ENCODE results near the gene PPP2R1B.

Gene PPP2R1B

GRCh38 chr11:111734954-111735261 is 31.3 kb downstream of the PPP2R1B start:
- no peak overlapping the region for H3K4me3 ChIP-seq (replicated peaks; ENCODE audit: low read depth, low read length)
- DNase-seq (ENCODE audit: extremely low read depth, low read depth), result no peak
- TF ChIP-seq CTCF (IDR thresholded peaks at IDR 0.05; ENCODE audit: low read depth, low read length, missing control alignments), result no peak

GRCh38 chr11:111734101-111734953 is 31.9 kb downstream of the PPP2R1B start:
- no peak for TF ChIP-seq CTCF (IDR thresholded peaks at IDR 0.05; ENCODE audit: low read depth, low read length, missing control alignments)
- H3K4me3 ChIP-seq (replicated peaks; ENCODE audit: low read depth, low read length), result no peak overlapping the region
- DNase-seq (ENCODE audit: extremely low read depth, low read depth), result no peak

- TF ChIP-seq CTCF (IDR thresholded peaks at IDR 0.05; ENCODE audit: low read depth, low read length, missing control alignments), result no peak
- H3K4me3 ChIP-seq (replicated peaks; ENCODE audit: low read depth, low read length), result no peak overlapping the region
- no peak for DNase-seq (ENCODE audit: extremely low read depth, low read depth)
Measured at GRCh38 chr11:111733611-111734088, 32.5 kb downstream of the PPP2R1B start.

- no peak overlapping the region for H3K4me3 ChIP-seq (replicated peaks; ENCODE audit: low read depth, low read length)
- no peak for TF ChIP-seq CTCF (IDR thresholded peaks at IDR 0.05; ENCODE audit: low read depth, low read length, missing control alignments)
- no peak for DNase-seq (ENCODE audit: extremely low read depth, low read depth)
Measured at GRCh38 chr11:111733016-111733415, 33.2 kb downstream of the PPP2R1B start.

GRCh38 chr11:111731821-111732220 is 34.4 kb downstream of the PPP2R1B start:
- H3K4me3 ChIP-seq (replicated peaks; ENCODE audit: low read depth, low read length), result no peak overlapping the region
- no peak for TF ChIP-seq CTCF (IDR thresholded peaks at IDR 0.05; ENCODE audit: low read depth, low read length, missing control alignments)
- no peak for DNase-seq (ENCODE audit: extremely low read depth, low read depth)

GRCh38 chr11:111730871-111731591 is 35.2 kb downstream of the PPP2R1B start:
- DNase-seq (ENCODE audit: extremely low read depth, low read depth), result no peak
- H3K4me3 ChIP-seq (replicated peaks; ENCODE audit: low read depth, low read length), result no peak overlapping the region

More at GRCh38 chr11:111730871-111731591, 35.2 kb downstream of the PPP2R1B start:
- no peak for TF ChIP-seq CTCF (IDR thresholded peaks at IDR 0.05; ENCODE audit: low read depth, low read length, missing control alignments)

Data from HFF-Myc (cell line).